CD4-positive, CD25-positive, alpha-beta regulatory T cell (primary cell): ENCODE measurements around the gene TUBB3. TPM values are rescaled to one million over a fixed set of nuclear protein-coding genes. Genes with fewer than 3 reads are reported as not detected.

Experiments used
- ATAC-seq, 2 donors: fragments of 150-1000 bp; cut with Tn5 transposase; one replicate each; pipeline ENCODE4 v1.10.0; 2021; ENCODE audit warnings: low read depth in 2 of 2, moderate number of reproducible peaks in 2 of 2, moderate library complexity in 1 of 2
- DNase-seq, 3 donors: peaks; one replicate each; pipeline versions ENCODE4 v3.0.0 to v3.0.0-alpha.2; 2012 to 2022; ENCODE audit warnings: mixed read lengths in 1 of 3
- H3K27ac ChIP-seq: one replicate; pipeline ENCODE4 v1.7.0; 2013; ENCODE audit warnings: mild to moderate bottlenecking, low read length; ENCODE audit not compliant: insufficient read depth, poor library complexity, severe bottlenecking
- H3K27me3 ChIP-seq: one replicate; pipeline ENCODE4 v1.7.0; 2013; ENCODE audit warnings: low read length; ENCODE audit not compliant: control insufficient read depth, insufficient read depth
- H3K36me3 ChIP-seq: one replicate; pipeline ENCODE4 v1.7.0; 2013; ENCODE audit warnings: mild to moderate bottlenecking, low read length, moderate library complexity; ENCODE audit not compliant: control insufficient read depth, insufficient read depth
- H3K4me1 ChIP-seq: 2 replicates; pipeline ENCODE4 v1.7.0; 2013; ENCODE audit warnings: mild to moderate bottlenecking, low read length; ENCODE audit not compliant: insufficient read depth, control insufficient read depth, poor library complexity, severe bottlenecking
- H3K4me3 ChIP-seq: one replicate; pipeline ENCODE4 v1.7.0; 2013; ENCODE audit warnings: low read depth, mild to moderate bottlenecking, low read length, moderate library complexity
- H3K9me3 ChIP-seq, 2 experiments: 1 replicate in 1 of 2; 2 replicates in 1 of 2; pipeline ENCODE4 v1.7.0; 2013; ENCODE audit warnings: low read length in 2 of 2, mild to moderate bottlenecking in 1 of 2, moderate library complexity in 1 of 2; ENCODE audit not compliant: control insufficient read depth in 2 of 2
- H3K27ac Mint-ChIP-seq, 3 donors: one replicate each; pipeline ENCODE4 v1.8.0; 2020 to 2022; ENCODE audit warnings: mild to moderate bottlenecking in 3 of 3, mixed read lengths in 3 of 3, moderate library complexity in 2 of 3
- H3K27me3 Mint-ChIP-seq: one replicate; pipeline ENCODE4 v1.8.0; 2022; ENCODE audit warnings: mild to moderate bottlenecking, mixed read lengths
- H3K36me3 Mint-ChIP-seq: one replicate; pipeline ENCODE4 v1.8.0; 2020; ENCODE audit warnings: mixed read lengths
- H3K4me1 Mint-ChIP-seq, 4 donors: one replicate each; pipeline ENCODE4 v1.8.0; 2020 to 2022; ENCODE audit warnings: mixed read lengths in 4 of 4, mild to moderate bottlenecking in 1 of 4
- H3K4me3 Mint-ChIP-seq, 4 donors: one replicate each; pipeline ENCODE4 v1.8.0; 2020 to 2022; ENCODE audit warnings: mild to moderate bottlenecking in 4 of 4, mixed read lengths in 4 of 4, moderate library complexity in 3 of 4
- H3K9me3 Mint-ChIP-seq, 7 donors: one replicate each; pipeline ENCODE4 v1.8.0; 2020 to 2022; ENCODE audit warnings: mixed read lengths in 7 of 7, mild to moderate bottlenecking in 3 of 7, moderate library complexity in 2 of 7
- polyA plus RNA-seq, 4 donors: library from polyadenylated mRNA; unstranded; fragments of 300-500 nt; fragmentation: Illumina TruSeq; gene quantifications; one replicate each; pipeline ENCODE4 v1.2.3, GENCODE V29; 2021
- total RNA-seq: library from RNA; stranded (reverse); gene quantifications from one replicate; pipeline ENCODE4 v1.2.3, GENCODE V29; 2022

TUBB3 gene
- total and polyA plus RNA-seq, 5 donors from 2014 or later, result 0.22 to 1.8 TPM; not detected in 3

- DNase-seq (no peak), ATAC-seq (no peak)
- H3K36me3 Mint-ChIP-seq, result peaks cover 37% of the 10 kb centered on the region
- no peaks in the 10 kb centered on the region for H3K9me3 ChIP-seq
- H3K4me1 ChIP-seq, result no peaks in the 10 kb centered on the region
- H3K4me3 Mint-ChIP-seq, result no peak overlapping the region
- no peak overlapping the region for H3K4me3 ChIP-seq
- H3K9me3 Mint-ChIP-seq, result peaks cover 0 to 1% (median 0%) of the 10 kb centered on the region in 7 donors
- peaks cover 73% of the 10 kb centered on the region for H3K36me3 ChIP-seq
- no peaks in the 10 kb centered on the region for H3K27me3 ChIP-seq
- H3K4me1 Mint-ChIP-seq, result peaks cover 0 to 12% (median 10%) of the 10 kb centered on the region in 4 donors
- H3K27me3 Mint-ChIP-seq, result no peaks in the 10 kb centered on the region
- H3K27ac ChIP-seq, result no peak overlapping the region
- peak overlapping the region in 1 of 3 donors; percentile 42 for H3K27ac Mint-ChIP-seq
Observed at GRCh38 chr16:89887243-89887642, 35.9 kb upstream of the TUBB3 start.

DNA sequence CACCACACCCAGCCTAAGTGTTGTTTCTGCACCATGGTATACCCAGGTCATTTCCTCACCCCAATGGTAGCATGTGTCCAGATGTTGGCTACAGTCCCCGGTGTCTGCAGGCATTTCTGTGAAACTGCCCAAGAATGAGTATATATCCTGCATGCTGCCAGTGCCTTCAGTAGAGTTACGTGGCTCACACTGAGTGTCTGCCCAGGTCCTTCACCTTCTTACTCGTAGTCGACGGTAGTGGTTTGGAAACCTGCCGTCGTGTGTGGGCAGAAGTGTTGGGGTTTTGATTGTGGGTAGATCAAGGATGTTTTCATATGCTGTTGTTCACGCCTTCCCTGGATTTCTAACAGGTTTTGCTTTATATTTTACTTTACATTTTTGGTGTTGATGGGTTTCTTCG lies 32.9 kb upstream of the TUBB3 start:
- H3K27me3 ChIP-seq, result no peaks in the 10 kb centered on the region
- DNase-seq (no peak), ATAC-seq (no peak)
- peaks cover 72% of the 10 kb centered on the region for H3K36me3 ChIP-seq
- H3K4me1 Mint-ChIP-seq, result peaks cover 0 to 9% (median 4%) of the 10 kb centered on the region in 4 donors
- H3K4me3 ChIP-seq, result no peak overlapping the region
- H3K27ac ChIP-seq, result no peak overlapping the region
- peaks cover 0 to 1% (median 0%) of the 10 kb centered on the region in 7 donors for H3K9me3 Mint-ChIP-seq
- H3K4me3 Mint-ChIP-seq, result no peak overlapping the region
- peak overlapping the region in 1 of 3 donors; percentile 33 for H3K27ac Mint-ChIP-seq
- peaks cover 24% of the 10 kb centered on the region for H3K36me3 Mint-ChIP-seq
- no peaks in the 10 kb centered on the region for H3K27me3 Mint-ChIP-seq
- H3K4me1 ChIP-seq, result no peaks in the 10 kb centered on the region
- H3K9me3 ChIP-seq, result no peaks in the 10 kb centered on the region

GRCh38 chr16:89890886-89891657 lies 32.1 kb upstream of the TUBB3 start:
- H3K36me3 ChIP-seq, result peaks cover 75% of the 10 kb centered on the region
- Mint-ChIP-seq H3K36me3 (peaks cover 24% of the 10 kb centered on the region), H3K9me3 (peaks cover 0 to 1% (median 0%) of the 10 kb centered on the region in 7 donors), H3K27me3 (no peaks in the 10 kb centered on the region), H3K27ac (no peak overlapping the region), H3K4me3 (no peak overlapping the region), H3K4me1 (peaks cover 0 to 5% (median 2%) of the 10 kb centered on the region in 4 donors)
- no peaks in the 10 kb centered on the region for H3K9me3 ChIP-seq
- no peak overlapping the region for H3K4me3 ChIP-seq
- no peaks in the 10 kb centered on the region for H3K4me1 ChIP-seq
- no peaks in the 10 kb centered on the region for H3K27me3 ChIP-seq
- no peak overlapping the region for H3K27ac ChIP-seq
- ATAC-seq (no peak), DNase-seq (no peak)

DNA sequence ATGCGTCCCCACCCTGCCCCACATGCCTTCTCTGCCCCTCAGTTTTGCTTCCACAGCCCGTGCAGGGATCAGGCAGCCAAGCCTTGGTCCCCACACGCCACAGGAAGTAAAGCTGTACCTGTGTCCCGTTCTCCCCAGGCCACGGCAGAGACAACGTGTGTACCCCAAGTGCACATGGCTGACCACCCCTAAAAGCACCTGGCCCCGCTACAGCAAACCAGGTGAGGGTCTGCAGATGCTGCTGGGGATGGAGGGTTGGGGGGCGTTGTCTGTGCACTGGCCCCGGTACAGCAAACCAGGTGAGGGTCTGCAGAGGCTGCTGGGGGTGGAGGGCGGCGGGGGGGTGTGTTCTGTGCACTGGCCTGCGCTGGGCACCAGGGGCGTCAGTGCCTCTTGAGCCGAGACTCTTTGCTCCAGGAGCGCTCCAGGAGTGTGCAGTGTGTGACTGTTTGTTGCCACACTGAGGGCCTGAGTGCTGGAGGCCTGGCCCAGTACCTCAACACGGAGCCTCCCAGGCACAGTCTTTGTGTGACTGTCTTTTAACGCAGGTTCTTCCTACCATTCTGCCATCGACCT lies 31.0 kb upstream of the TUBB3 start:
- H3K4me1 Mint-ChIP-seq, result peaks cover 0 to 5% (median 2%) of the 10 kb centered on the region in 4 donors
- Histone ChIP-seq H3K4me1 (no peaks in the 10 kb centered on the region), H3K36me3 (peaks cover 80% of the 10 kb centered on the region), H3K27ac (no peak overlapping the region), H3K4me3 (no peak overlapping the region), H3K9me3 (no peaks in the 10 kb centered on the region), H3K27me3 (no peaks in the 10 kb centered on the region)
- DNase-seq (no peak), ATAC-seq (no peak)
- no peaks in the 10 kb centered on the region for H3K9me3 Mint-ChIP-seq
- H3K27ac Mint-ChIP-seq, result no peak overlapping the region
- peaks cover 22% of the 10 kb centered on the region for H3K36me3 Mint-ChIP-seq
- H3K27me3 Mint-ChIP-seq, result no peaks in the 10 kb centered on the region
- no peak overlapping the region for H3K4me3 Mint-ChIP-seq

DNA sequence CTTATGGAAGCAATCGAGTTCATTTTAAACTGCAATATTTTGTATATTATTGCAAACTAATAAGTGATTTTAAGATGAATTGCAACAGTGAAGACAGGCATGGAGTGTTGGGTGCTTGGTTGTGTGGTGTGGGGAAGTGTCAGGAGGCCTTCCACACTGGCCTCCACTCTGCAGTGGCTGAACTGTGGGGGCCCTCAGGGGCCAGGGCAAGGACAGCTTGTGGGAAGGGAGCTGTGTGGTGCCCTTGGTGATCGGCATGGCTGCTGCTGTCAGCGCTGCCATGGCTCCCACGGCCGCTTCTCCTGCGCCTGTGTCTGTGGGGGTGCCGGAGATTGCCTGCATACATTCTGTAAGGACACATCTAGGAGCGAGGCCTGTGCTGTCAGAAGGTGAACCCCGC lies 30.5 kb upstream of the TUBB3 start:
- Histone ChIP-seq H3K27ac (no peak overlapping the region), H3K4me3 (no peak overlapping the region), H3K27me3 (no peaks in the 10 kb centered on the region), H3K4me1 (no peaks in the 10 kb centered on the region), H3K9me3 (no peaks in the 10 kb centered on the region), H3K36me3 (peaks cover 80% of the 10 kb centered on the region)
- Mint-ChIP-seq H3K4me3 (no peak overlapping the region), H3K9me3 (no peaks in the 10 kb centered on the region), H3K27me3 (no peaks in the 10 kb centered on the region), H3K36me3 (peaks cover 21% of the 10 kb centered on the region), H3K4me1 (peaks cover 0 to 5% (median 2%) of the 10 kb centered on the region in 4 donors), H3K27ac (peak overlapping the region in 1 of 3 donors; percentile 69)
- ATAC-seq (no peak), DNase-seq (no peak)

DNA sequence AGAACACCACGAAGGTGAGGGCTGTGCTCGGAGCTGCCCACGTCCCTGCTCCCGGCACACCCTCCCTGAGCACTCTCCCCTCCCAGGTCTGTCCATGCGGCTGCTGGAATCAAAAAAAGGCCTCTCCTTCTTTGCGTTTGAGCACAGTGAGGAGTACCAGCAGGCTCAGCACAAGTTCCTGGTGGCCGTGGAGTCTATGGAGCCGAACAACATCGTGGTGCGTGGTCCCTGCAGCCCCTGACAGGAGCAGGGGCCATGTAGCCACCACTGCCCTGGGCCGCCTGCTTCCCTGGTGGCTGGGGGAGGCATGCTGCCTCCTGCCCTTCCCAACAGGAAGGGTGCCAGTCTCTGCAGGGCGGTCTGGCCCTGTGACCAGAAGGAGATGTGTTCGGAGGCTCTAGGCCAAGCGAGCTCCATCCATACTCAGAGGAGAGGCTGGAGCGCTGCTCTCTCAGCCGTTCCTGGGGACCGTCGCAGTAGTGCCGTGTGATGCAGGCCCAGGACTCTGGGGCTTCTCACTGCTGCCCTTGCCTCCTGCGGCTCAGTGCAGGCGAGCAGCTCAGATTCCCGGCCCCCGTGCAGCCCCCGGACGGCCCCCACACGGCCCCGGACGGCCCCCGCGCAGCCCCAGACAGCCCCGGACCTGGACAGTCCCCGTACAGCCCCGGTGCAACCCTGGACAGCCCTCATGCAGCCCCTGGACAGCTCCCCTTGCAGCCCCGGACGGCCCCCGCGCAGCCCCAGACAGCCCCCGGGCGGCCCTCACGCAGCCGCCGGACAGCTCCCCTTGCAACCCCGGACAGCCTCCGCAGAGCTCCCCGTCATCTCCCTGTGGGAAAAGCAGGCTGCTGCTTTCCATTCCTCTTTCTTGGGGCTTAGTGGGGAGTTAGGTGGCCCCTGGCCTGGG lies 29.2 kb upstream of the TUBB3 start:
- H3K27me3 Mint-ChIP-seq, result no peaks in the 10 kb centered on the region
- H3K27me3 ChIP-seq, result no peaks in the 10 kb centered on the region
- no peak overlapping the region for H3K27ac ChIP-seq
- H3K4me3 Mint-ChIP-seq, result no peak overlapping the region
- no peak overlapping the region for H3K4me3 ChIP-seq
- H3K27ac Mint-ChIP-seq, result no peak overlapping the region
- H3K36me3 ChIP-seq, result peaks cover 76% of the 10 kb centered on the region
- H3K4me1 Mint-ChIP-seq, result peaks cover 0 to 5% (median 2%) of the 10 kb centered on the region in 4 donors
- H3K9me3 Mint-ChIP-seq, result no peaks in the 10 kb centered on the region
- no peak for DNase-seq
- no peaks in the 10 kb centered on the region for H3K4me1 ChIP-seq
- H3K9me3 ChIP-seq, result no peaks in the 10 kb centered on the region
- no peak for ATAC-seq
- peaks cover 26% of the 10 kb centered on the region for H3K36me3 Mint-ChIP-seq

GRCh38 chr16:89895482-89896250 lies 27.5 kb upstream of the TUBB3 start:
- Mint-ChIP-seq H3K27ac (no peak overlapping the region), H3K36me3 (peaks cover 31% of the 10 kb centered on the region), H3K27me3 (no peaks in the 10 kb centered on the region), H3K4me3 (no peak overlapping the region), H3K4me1 (no peaks in the 10 kb centered on the region), H3K9me3 (no peaks in the 10 kb centered on the region)
- H3K27me3 ChIP-seq, result no peaks in the 10 kb centered on the region
- H3K27ac ChIP-seq, result no peak overlapping the region
- H3K9me3 ChIP-seq, result no peaks in the 10 kb centered on the region
- H3K36me3 ChIP-seq, result peaks cover 82% of the 10 kb centered on the region
- no peak overlapping the region for H3K4me3 ChIP-seq
- ATAC-seq (no peak), DNase-seq (no peak)
- H3K4me1 ChIP-seq, result no peaks in the 10 kb centered on the region
